Nephron (organoid): Measurements from ENCODE around the gene FHOD3.

Experiments used
- H3K27ac Mint-ChIP-seq, 3 experiments: 2 replicates each; pipeline ENCODE4 v1.8.0; 2020; ENCODE audit warnings: mixed read lengths in 3 of 3, mild to moderate bottlenecking in 2 of 3, moderate library complexity in 1 of 3
- H3K27me3 Mint-ChIP-seq: 2 replicates; pipeline ENCODE4 v1.8.0; 2021; ENCODE audit warnings: low read depth, mild to moderate bottlenecking, moderate library complexity, mixed read lengths
- H3K36me3 Mint-ChIP-seq: 2 replicates; pipeline ENCODE4 v1.8.0; 2020; ENCODE audit warnings: low read depth, mixed read lengths
- H3K4me1 Mint-ChIP-seq: 2 replicates; pipeline ENCODE4 v1.8.0; 2020; ENCODE audit warnings: mixed read lengths
- H3K4me3 Mint-ChIP-seq, 3 experiments: 2 replicates each; pipeline ENCODE4 v1.8.0; 2020; ENCODE audit warnings: mild to moderate bottlenecking in 3 of 3, mixed read lengths in 3 of 3, moderate library complexity in 2 of 3
- H3K9me3 Mint-ChIP-seq: 2 replicates; pipeline ENCODE4 v1.8.0; 2020; ENCODE audit warnings: mixed read lengths
- CTCF ChIP-seq, 3 experiments: fragments of 200-600 bp; sonication (generic); IDR thresholded peaks; one replicate each; pipeline ENCODE4 v1.5.0; 2021; ENCODE audit warnings: antibody characterized with exemption in 3 of 3; ENCODE audit not compliant: unreplicated experiment in 3 of 3

The FHOD3 gene

DNA sequence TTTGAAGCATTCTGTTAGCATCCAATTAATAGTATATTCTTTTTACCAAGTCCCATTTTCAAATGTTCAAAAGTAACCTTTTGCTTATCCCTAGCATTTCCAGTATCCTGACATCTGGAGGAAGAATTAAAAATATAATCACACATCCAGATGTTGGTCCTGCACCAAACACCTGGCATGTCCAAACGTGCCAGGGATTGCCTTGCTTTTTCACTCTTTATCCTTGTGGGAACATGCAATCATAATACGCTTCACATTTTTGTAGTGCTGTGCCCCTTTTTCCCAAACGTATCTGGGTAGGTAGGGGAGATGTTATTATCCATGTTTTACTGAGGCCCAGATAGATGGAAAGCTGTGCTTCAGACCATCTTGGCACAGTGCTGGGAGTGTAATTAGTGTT is 398.3 kb downstream of the FHOD3 start:
- peaks cover 14% of the 10 kb centered on the region for H3K36me3 Mint-ChIP-seq
- H3K27ac Mint-ChIP-seq: no peak overlapping the region
- no peak for TF ChIP-seq CTCF (IDR thresholded peaks at IDR 0.05; ENCODE audit: unreplicated experiment in 3 of 3)
- peaks cover 34% of the 10 kb centered on the region for H3K4me1 Mint-ChIP-seq
- no peak overlapping the region for H3K4me3 Mint-ChIP-seq
- peaks cover 3% of the 10 kb centered on the region for H3K9me3 Mint-ChIP-seq
- H3K27me3 Mint-ChIP-seq: no peaks in the 10 kb centered on the region

DNA sequence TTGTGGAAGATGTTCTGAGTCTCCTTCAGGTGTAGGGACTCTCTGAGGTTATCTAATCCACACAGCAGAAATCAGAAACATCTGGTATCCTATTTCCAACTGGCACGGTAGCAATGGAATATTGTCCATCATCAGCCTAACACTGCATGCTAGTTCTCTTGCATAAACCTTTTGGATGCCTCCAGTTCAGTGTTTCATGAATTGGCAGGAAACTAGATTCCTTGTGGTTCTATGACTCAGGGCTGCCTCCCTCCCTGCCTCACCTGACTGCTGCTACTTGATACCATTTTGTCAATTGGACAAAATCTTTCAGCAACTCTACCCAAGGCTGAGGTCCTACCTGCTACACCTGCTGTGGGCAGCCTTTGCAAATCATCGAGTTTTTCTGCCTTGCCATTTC is 400.4 kb downstream of the FHOD3 start:
- peaks cover 3% of the 10 kb centered on the region for H3K9me3 Mint-ChIP-seq
- H3K4me1 Mint-ChIP-seq: peaks cover 20% of the 10 kb centered on the region
- H3K36me3 Mint-ChIP-seq: peaks cover 15% of the 10 kb centered on the region
- TF ChIP-seq CTCF (IDR thresholded peaks at IDR 0.05; ENCODE audit: unreplicated experiment in 3 of 3): no peak
- no peak overlapping the region for H3K27ac Mint-ChIP-seq
- H3K4me3 Mint-ChIP-seq: no peak overlapping the region
- H3K27me3 Mint-ChIP-seq: no peaks in the 10 kb centered on the region

DNA sequence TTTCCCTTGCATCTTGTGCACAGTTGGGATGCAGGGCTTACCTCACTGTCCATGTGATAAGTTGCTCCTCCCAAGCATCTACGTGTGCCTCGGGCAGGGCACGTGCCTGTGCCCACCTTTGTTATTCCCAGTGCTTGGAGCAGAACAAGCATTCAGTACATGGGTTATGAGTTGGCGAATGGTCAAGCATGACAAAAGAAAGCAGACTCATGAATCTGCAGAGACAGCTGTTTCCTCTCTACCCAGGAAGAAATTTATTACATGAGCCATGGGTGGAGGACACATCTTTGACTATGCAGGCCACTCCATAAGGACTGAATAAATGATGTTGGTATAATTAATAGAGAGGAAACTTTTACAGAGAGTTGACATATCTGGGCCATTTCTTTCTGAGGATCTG is 403.4 kb downstream of the FHOD3 start:
- Mint-ChIP-seq H3K27ac (no peak overlapping the region), H3K9me3 (peaks cover 3% of the 10 kb centered on the region), H3K4me3 (no peak overlapping the region), H3K27me3 (peaks cover 5% of the 10 kb centered on the region), H3K4me1 (peaks cover 17% of the 10 kb centered on the region), H3K36me3 (peaks cover 15% of the 10 kb centered on the region)
- TF ChIP-seq CTCF (IDR thresholded peaks at IDR 0.05; ENCODE audit: unreplicated experiment in 3 of 3): no peak

DNA sequence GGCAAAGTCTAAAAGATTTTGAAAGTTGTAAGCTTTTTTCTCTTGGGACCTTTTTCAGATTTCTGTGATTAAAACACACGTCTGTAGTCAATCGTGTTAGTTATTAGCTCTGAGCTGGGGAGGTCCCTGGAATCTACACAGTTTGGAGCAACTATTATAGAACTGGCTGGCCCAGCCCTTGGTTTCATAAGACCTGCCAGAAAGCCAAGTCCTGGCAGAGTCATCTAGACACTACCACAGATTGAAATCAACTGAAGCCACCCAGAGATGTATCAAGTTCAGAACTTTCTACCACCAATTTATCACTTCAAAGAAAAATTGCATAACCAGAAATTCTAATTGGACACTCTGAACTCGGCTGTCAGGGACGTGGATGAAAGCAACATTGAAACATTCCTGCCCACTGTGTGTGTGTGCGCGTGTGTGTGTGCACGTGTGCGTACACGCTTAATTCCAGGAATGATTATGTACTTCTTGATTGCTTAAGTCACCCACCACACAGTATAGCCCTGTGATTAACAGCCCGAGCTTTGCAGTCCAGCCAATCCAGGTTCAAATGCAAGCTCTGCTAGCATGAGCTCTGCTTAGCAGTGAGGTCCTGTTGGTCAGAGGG is 405.0 kb downstream of the FHOD3 start:
- H3K27me3 Mint-ChIP-seq: peaks cover 8% of the 10 kb centered on the region
- no peak for TF ChIP-seq CTCF (IDR thresholded peaks at IDR 0.05; ENCODE audit: unreplicated experiment in 3 of 3)

GRCh38 chr18:36704156-36704555 is 406.6 kb downstream of the FHOD3 start:
- peaks cover 30% of the 10 kb centered on the region for H3K4me1 Mint-ChIP-seq

More for the DNA sequence above, 405.0 kb downstream of the FHOD3 start:
- Mint-ChIP-seq H3K4me1 (peaks cover 26% of the 10 kb centered on the region), H3K27ac (no peak overlapping the region), H3K36me3 (peaks cover 15% of the 10 kb centered on the region), H3K4me3 (no peak overlapping the region), H3K9me3 (peaks cover 3% of the 10 kb centered on the region)

More at GRCh38 chr18:36704156-36704555, 406.6 kb downstream of the FHOD3 start:
- Mint-ChIP-seq H3K27me3 (peaks cover 8% of the 10 kb centered on the region), H3K4me3 (no peak overlapping the region), H3K9me3 (peaks cover 3% of the 10 kb centered on the region), H3K27ac (no peak overlapping the region), H3K36me3 (peaks cover 15% of the 10 kb centered on the region)
- TF ChIP-seq CTCF (IDR thresholded peaks at IDR 0.05; ENCODE audit: unreplicated experiment in 3 of 3): no peak
